Measurements from ENCODE around the gene GNG2. TPM values are rescaled to one million over a fixed set of nuclear protein-coding genes. Genes with fewer than 3 reads are reported as not detected.
A peak's percentile ranks its signal among the peaks of the same experiment; 100 is the strongest.

Gene GNG2
- total and polyA plus RNA-seq, 4 experiments from 2014 or later = 81.3 to 177 (median 122) TPM

DNA sequence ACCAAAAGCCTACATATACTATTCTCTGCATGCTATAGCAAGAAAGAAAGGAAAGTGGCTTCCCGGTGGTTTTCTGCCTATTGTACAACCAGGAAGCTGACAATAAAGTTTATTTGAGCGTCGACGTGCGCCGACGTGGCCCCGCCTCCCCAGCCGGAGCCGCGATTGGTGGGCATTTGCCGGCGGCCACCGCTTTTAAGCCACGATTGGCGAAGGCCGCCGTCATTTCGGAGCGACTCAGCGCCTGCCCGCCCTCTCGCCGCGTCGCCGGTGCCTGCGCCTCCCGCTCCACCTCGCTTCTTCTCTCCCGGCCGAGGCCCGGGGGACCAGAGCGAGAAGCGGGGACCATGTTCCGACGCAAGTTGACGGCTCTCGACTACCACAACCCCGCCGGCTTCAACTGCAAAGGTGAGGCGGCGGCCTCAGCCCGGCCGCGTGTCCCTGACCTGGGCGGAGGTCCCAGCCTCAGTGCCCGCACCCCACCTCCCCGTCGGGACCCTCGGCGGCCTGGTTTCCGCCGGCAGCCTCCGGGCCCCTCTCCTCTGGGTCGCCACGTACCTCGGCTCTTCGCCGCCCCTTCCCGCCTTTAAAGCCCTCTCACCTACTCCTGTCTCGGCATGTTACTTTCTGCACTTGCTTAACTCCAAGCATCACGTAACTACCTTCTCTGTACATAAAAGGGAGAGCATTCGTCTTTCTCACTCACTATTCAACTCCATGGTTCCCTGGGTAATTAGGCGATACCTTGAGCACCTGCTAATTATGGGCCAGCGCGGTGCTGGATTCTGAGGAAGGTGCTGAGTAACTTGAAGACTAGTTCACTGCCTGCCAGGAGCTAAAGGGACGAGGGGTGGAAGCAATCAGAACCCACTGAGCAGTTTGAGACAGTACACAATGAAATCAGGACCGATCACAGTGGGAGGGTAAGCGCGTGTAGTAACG is 129.2 kb downstream of the GNG2 start, which contains the start of gene RTRAF:
TSS of gene RTRAF (plus strand) at position 254 of the 942 bp plus-strand sequence. CDS start at position 348, 94 bp downstream.
- Mint-ChIP-seq H3K36me3 (peaks cover 23 to 37% of the 10 kb centered on the region in 2 donors), H3K4me3 (peak within 1 kb of the TSS; percentile 93 to 100 (median 98)), H3K27ac (peak within 1 kb of the TSS; percentile 87 to 100 (median 98)), H3K4me1 (peaks cover 27 to 39% (median 30%) of the 10 kb centered on the region in 4 donors), H3K27me3 (no peaks in the 10 kb centered on the region), H3K9me3 (no peaks in the 10 kb centered on the region)
- Histone ChIP-seq H3K27me3 (ENCODE audit: insufficient read depth, low read length) (no peaks in the 10 kb centered on the region), H3K27ac (ENCODE audit: low read depth, low read length) (peak within 1 kb of the TSS; percentile 87), H3K4me1 (ENCODE audit: insufficient read depth, low read length) (peaks cover 42% of the 10 kb centered on the region), H3K36me3 (ENCODE audit: insufficient read depth, low read length) (peaks cover 28% of the 10 kb centered on the region), H3K9me3 (ENCODE audit: control insufficient read depth in 1 of 2, low read length in 2 of 2) (no peaks in the 10 kb centered on the region), H3K4me3 (ENCODE audit: low read length in 2 of 2) (peak within 1 kb of the TSS; percentile 63 to 80)
- DNase-seq = peak; percentile 91 to 93 (median 92)
- POLR2A ChIA-PET (ENCODE audit: partially characterized antibody) = interaction anchor here (0.6 to 2.3 kb wide), 5 partner anchors 20 to 1253 kb away, joined by 3 to 8 read pairs (median 4); partner anchors contain the start of genes GNG2 and GPR137C
- CTCF ChIA-PET (ENCODE audit: partially characterized antibody) = interaction anchor here (1.2 to 2.3 kb wide), 3 partner anchors 9 to 283 kb away, joined by 3 to 6 read pairs (median 5); no protein-coding TSS in a partner anchor
- intact Hi-C loops (cut with micrococcal nuclease) = loop anchor here (1.0 to 10.0 kb wide), 6 partner anchors 142 to 749 kb away; partner anchors contain the start of genes FRMD6, GPR137C, TMX1 and TXNDC16

DNA sequence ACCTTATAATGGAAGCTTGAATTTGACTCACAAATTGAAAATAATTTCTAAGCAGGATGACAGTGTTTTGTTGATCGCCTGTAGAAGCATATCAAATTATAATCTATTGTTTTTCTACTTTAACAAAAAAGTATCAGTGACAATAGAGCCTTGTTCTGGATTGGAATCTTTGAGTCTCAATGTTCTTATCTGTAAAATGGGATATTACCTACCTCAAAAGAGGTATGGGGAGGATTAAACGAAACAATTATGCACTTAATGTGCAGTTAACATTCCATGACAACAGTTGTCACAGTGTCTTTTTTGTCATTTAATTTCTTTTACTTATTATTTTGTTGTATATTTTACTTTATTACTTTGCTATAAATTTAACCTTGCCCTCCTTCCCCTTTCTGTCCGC is 130.1 kb downstream of the GNG2 start:
- peaks cover 42% of the 10 kb centered on the region for H3K4me1 ChIP-seq (ENCODE audit: insufficient read depth, low read length)
- Mint-ChIP-seq H3K4me1 (peaks cover 30 to 45% (median 37%) of the 10 kb centered on the region in 4 donors), H3K4me3 (peak overlapping the region; percentile 93 to 100 (median 98)), H3K27ac (peak overlapping the region; percentile 10 to 100 (median 98)), H3K27me3 (no peaks in the 10 kb centered on the region), H3K9me3 (no peaks in the 10 kb centered on the region), H3K36me3 (peaks cover 31 to 46% of the 10 kb centered on the region in 2 donors)
- no peaks in the 10 kb centered on the region for H3K9me3 ChIP-seq (ENCODE audit: control insufficient read depth in 1 of 2, low read length in 2 of 2)
- H3K27ac ChIP-seq (ENCODE audit: low read depth, low read length) = peak overlapping the region; percentile 87
- POLR2A ChIA-PET (ENCODE audit: partially characterized antibody) = interaction anchor here (1.2 to 2.1 kb wide), 3 partner anchors 21 to 562 kb away, joined by 4 to 8 read pairs (median 4); partner anchors contain the start of gene GPR137C
- intact Hi-C loops (cut with micrococcal nuclease) = loop anchor here (5.0 to 10.0 kb wide), 2 partner anchors 187 to 424 kb away; no protein-coding TSS in a partner anchor
- H3K4me3 ChIP-seq (ENCODE audit: low read length in 2 of 2) = peak overlapping the region in 1 of 2 donors; percentile 80
- CTCF ChIA-PET (ENCODE audit: partially characterized antibody) = interaction anchor here (1.2 to 2.3 kb wide), 3 partner anchors 10 to 282 kb away, joined by 3 to 6 read pairs (median 5); no protein-coding TSS in a partner anchor
- no peak for DNase-seq
- H3K36me3 ChIP-seq (ENCODE audit: insufficient read depth, low read length) = peaks cover 37% of the 10 kb centered on the region
- no peaks in the 10 kb centered on the region for H3K27me3 ChIP-seq (ENCODE audit: insufficient read depth, low read length)

DNA sequence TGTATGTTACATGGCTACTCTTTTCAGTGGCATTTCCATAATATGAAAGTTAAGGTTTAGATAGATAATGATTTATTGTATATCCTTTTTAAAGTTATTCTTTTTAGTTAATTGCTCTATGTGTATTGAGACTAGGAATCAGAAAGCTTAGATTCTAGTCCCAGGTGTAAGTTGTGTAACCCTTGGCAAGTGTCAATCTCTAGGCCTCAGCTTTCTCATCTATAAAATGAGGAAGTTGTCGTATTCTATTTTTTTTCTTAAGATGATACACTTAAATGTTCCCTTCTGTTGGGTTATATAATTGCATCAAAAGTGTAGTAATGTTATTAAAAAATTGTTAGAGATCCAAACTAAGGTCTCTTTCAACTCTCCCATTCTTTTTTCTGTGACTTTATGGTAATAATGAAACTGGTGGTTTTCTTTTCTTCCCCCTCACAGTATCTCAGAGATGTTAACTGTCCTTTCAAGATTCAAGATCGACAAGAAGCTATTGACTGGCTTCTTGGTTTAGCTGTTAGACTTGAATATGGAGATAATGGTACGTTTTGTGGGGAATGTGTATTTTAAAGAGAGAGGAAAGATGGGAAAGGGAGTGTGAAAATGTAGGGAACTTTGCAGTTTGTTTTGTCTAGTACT is 133.0 kb downstream of the GNG2 start:
- intact Hi-C loops (cut with micrococcal nuclease) = loop anchor here (5.0 to 10.0 kb wide), 2 partner anchors 184 to 421 kb away; no protein-coding TSS in a partner anchor
- DNase-seq = no peak
- Histone ChIP-seq H3K27me3 (ENCODE audit: insufficient read depth, low read length) (no peaks in the 10 kb centered on the region), H3K4me3 (ENCODE audit: low read length in 2 of 2) (no peak overlapping the region), H3K4me1 (ENCODE audit: insufficient read depth, low read length) (peaks cover 42% of the 10 kb centered on the region), H3K9me3 (ENCODE audit: control insufficient read depth in 1 of 2, low read length in 2 of 2) (no peaks in the 10 kb centered on the region), H3K36me3 (ENCODE audit: insufficient read depth, low read length) (peaks cover 38% of the 10 kb centered on the region), H3K27ac (ENCODE audit: low read depth, low read length) (no peak overlapping the region)
- Mint-ChIP-seq H3K27ac (peak overlapping the region in 4 of 7 donors; percentile 4 to 72 (median 36)), H3K36me3 (peaks cover 36 to 61% of the 10 kb centered on the region in 2 donors), H3K9me3 (no peaks in the 10 kb centered on the region), H3K4me3 (no peak overlapping the region), H3K4me1 (peaks cover 31 to 48% (median 37%) of the 10 kb centered on the region in 4 donors), H3K27me3 (no peaks in the 10 kb centered on the region)
- CTCF ChIA-PET (ENCODE audit: partially characterized antibody) = interaction anchor here (0.7 to 0.9 kb wide), 3 partner anchors 9 to 154 kb away, joined by 3 read pairs; no protein-coding TSS in a partner anchor
- POLR2A ChIA-PET (ENCODE audit: partially characterized antibody) = no interaction called here

DNA sequence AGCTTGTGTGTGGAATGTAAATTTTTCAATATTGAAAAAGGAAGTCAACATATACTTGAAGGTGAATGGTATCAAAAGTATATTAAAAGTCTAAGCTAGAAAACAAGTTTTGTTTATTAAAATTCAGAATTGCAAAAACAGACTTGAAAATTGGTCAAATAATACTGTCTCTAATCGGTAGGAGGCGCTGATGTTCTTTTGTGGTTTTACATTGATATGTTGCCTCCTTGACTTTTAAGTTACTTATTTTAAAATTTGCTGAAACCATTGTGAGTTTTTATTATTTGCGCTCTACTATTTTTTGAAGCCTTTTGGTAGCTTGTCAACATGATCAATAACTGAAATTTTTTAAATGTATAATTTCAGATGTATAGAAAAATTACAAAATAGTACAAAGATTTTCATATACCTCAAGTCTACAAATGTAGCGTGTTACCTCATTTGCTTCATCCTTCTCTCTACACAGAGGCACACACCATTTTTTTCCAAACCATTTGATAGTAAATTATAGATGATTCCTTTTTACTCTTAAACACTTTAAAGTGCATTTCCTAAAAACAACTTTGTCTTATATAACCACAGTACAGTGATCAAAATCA is 135.8 kb downstream of the GNG2 start:
- H3K4me3 Mint-ChIP-seq = no peak overlapping the region
- H3K36me3 Mint-ChIP-seq = peaks cover 51 to 71% of the 10 kb centered on the region in 2 donors
- H3K27me3 Mint-ChIP-seq = no peaks in the 10 kb centered on the region
- H3K9me3 ChIP-seq (ENCODE audit: control insufficient read depth in 1 of 2, low read length in 2 of 2) = no peaks in the 10 kb centered on the region
- H3K27ac ChIP-seq (ENCODE audit: low read depth, low read length) = no peak overlapping the region
- DNase-seq = peak in 4 of 5 donors; percentile 34 to 51 (median 42)
- intact Hi-C loops (cut with micrococcal nuclease) = loop anchor here (1.0 to 10.0 kb wide), 3 partner anchors 276 to 477 kb away; no protein-coding TSS in a partner anchor
- peaks cover 20 to 32% (median 23%) of the 10 kb centered on the region in 4 donors for H3K4me1 Mint-ChIP-seq
- no peaks in the 10 kb centered on the region for H3K27me3 ChIP-seq (ENCODE audit: insufficient read depth, low read length)
- ChIA-PET POLR2A (ENCODE audit: partially characterized antibody) (no interaction called here), CTCF (ENCODE audit: partially characterized antibody) (interaction anchor here (1.0 to 2.5 kb wide), 10 partner anchors 12 to 965 kb away, joined by 3 to 13 read pairs (median 4); partner anchors contain the start of gene PTGDR)
- H3K36me3 ChIP-seq (ENCODE audit: insufficient read depth, low read length) = peaks cover 49% of the 10 kb centered on the region
- H3K27ac Mint-ChIP-seq = peak overlapping the region in 2 of 7 donors; percentile 44 to 59
- no peak overlapping the region for H3K4me3 ChIP-seq (ENCODE audit: low read length in 2 of 2)
- no peaks in the 10 kb centered on the region for H3K9me3 Mint-ChIP-seq
- H3K4me1 ChIP-seq (ENCODE audit: insufficient read depth, low read length) = peaks cover 22% of the 10 kb centered on the region

DNA sequence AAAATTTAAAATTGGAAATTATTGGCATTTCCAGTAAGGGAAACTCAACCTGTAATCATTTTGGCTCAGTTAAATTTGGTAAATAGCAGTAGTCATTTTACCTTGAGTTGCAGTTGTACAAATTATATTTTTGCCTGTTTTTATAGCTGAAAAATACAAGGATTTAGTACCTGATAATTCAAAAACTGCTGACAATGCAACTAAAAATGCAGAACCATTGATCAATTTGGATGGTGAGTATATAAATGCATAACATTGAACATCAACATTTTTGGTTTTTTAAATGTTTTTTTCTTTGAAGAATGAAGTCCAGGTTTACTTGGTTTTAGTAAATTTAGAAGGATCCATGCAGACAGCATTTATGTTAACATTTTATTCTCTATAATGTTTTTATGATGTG is 137.9 kb downstream of the GNG2 start:
- Histone ChIP-seq H3K36me3 (ENCODE audit: insufficient read depth, low read length) (peaks cover 54% of the 10 kb centered on the region), H3K4me3 (ENCODE audit: low read length in 2 of 2) (no peak overlapping the region), H3K4me1 (ENCODE audit: insufficient read depth, low read length) (peaks cover 7% of the 10 kb centered on the region), H3K9me3 (ENCODE audit: control insufficient read depth in 1 of 2, low read length in 2 of 2) (no peaks in the 10 kb centered on the region), H3K27me3 (ENCODE audit: insufficient read depth, low read length) (no peaks in the 10 kb centered on the region), H3K27ac (ENCODE audit: low read depth, low read length) (no peak overlapping the region)
- Mint-ChIP-seq H3K27me3 (no peaks in the 10 kb centered on the region), H3K27ac (no peak overlapping the region), H3K9me3 (no peaks in the 10 kb centered on the region), H3K4me3 (no peak overlapping the region), H3K4me1 (peaks cover 14 to 21% (median 18%) of the 10 kb centered on the region in 4 donors), H3K36me3 (peaks cover 46 to 80% of the 10 kb centered on the region in 2 donors)
- POLR2A ChIA-PET (ENCODE audit: partially characterized antibody) = no interaction called here
- CTCF ChIA-PET (ENCODE audit: partially characterized antibody) = no interaction called here
- no peak for DNase-seq
- intact Hi-C loops (cut with micrococcal nuclease) = loop anchor here (10.0 kb wide), 1 partner anchor 416 kb away; no protein-coding TSS in a partner anchor

DNA sequence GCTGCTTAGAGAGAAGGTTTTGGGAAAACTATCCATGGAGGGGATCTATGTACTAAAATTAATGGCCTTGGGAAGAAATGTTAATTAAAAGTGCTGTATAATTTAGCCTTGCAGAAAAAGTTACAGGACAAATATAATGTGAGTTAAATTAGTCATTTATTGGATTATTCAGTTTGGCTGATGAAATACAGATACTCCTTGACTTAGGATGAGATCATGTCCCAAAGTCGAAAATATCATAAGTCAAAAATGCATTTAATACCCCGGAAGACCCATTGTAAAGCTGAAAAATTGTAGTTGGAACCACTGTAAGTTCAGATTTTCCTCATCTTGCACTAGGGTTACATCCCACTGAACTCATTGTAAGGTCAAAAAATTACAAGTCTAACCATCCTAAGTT is 138.7 kb downstream of the GNG2 start:
- H3K27ac Mint-ChIP-seq = no peak overlapping the region
- intact Hi-C loops (cut with micrococcal nuclease) = loop anchor here (10.0 kb wide), 1 partner anchor 416 kb away; no protein-coding TSS in a partner anchor
- H3K9me3 ChIP-seq (ENCODE audit: control insufficient read depth in 1 of 2, low read length in 2 of 2) = no peaks in the 10 kb centered on the region
- peaks cover 8 to 15% (median 12%) of the 10 kb centered on the region in 4 donors for H3K4me1 Mint-ChIP-seq
- no peak overlapping the region for H3K27ac ChIP-seq (ENCODE audit: low read depth, low read length)
- peaks cover 42 to 80% of the 10 kb centered on the region in 2 donors for H3K36me3 Mint-ChIP-seq
- H3K4me3 Mint-ChIP-seq = no peak overlapping the region
- H3K4me1 ChIP-seq (ENCODE audit: insufficient read depth, low read length) = no peaks in the 10 kb centered on the region
- ChIA-PET POLR2A (ENCODE audit: partially characterized antibody) (no interaction called here), CTCF (ENCODE audit: partially characterized antibody) (no interaction called here)
- H3K27me3 ChIP-seq (ENCODE audit: insufficient read depth, low read length) = no peaks in the 10 kb centered on the region
- no peak for DNase-seq
- H3K36me3 ChIP-seq (ENCODE audit: insufficient read depth, low read length) = peaks cover 55% of the 10 kb centered on the region
- no peaks in the 10 kb centered on the region for H3K27me3 Mint-ChIP-seq
- H3K4me3 ChIP-seq (ENCODE audit: low read length in 2 of 2) = no peak overlapping the region
- no peaks in the 10 kb centered on the region for H3K9me3 Mint-ChIP-seq

Measured in CD4-positive, alpha-beta memory T cell (primary cell).